ENCODE data around the gene NXN.

- TF ChIP-seq CTCF (IDR thresholded peaks at IDR 0.05) (no peak), EP300 (IDR thresholded peaks at IDR 0.05; ENCODE audit: borderline replicate concordance in 1 of 2, low read depth in 1 of 2, low read length in 1 of 2) (no peak), RAD21 (IDR thresholded peaks at IDR 0.05; ENCODE audit: low read length) (no peak), NRF1 (IDR thresholded peaks at IDR 0.05; ENCODE audit: low read depth, low read length) (no peak), FOXJ3 (CRISPR knock-in tag; IDR thresholded peaks at IDR 0.05) (no peak), POLR2AphosphoS5 (IDR thresholded peaks at IDR 0.05; ENCODE audit: low read depth, low read length) (no peak), CHD2 (IDR thresholded peaks at IDR 0.05; ENCODE audit: low read length, partially characterized antibody) (no peak), YY1 (IDR thresholded peaks at IDR 0.05; ENCODE audit: low read depth) (no peak), GATA2 (CRISPR knock-in tag; IDR thresholded peaks at IDR 0.05) (no peak), SIN3A (IDR thresholded peaks at IDR 0.05; ENCODE audit: borderline replicate concordance, low read depth, low read length) (no peak), EZH2phosphoT487 (IDR thresholded peaks at IDR 0.05; ENCODE audit: borderline replicate concordance, low read depth) (no peak), USF2 (IDR thresholded peaks at IDR 0.05; ENCODE audit: borderline replicate concordance, low read depth, low read length) (no peak), MAX (IDR thresholded peaks at IDR 0.05; ENCODE audit: low read depth) (no peak)
Observed at GRCh38 chr17:1006054-1006453, 26.5 kb upstream of the NXN start.
